OCI-LY7 (cell line): ENCODE measurements around the gene MATR3. TPM values are rescaled to one million over a fixed set of nuclear protein-coding genes. Genes with fewer than 3 reads are reported as not detected.

ENCODE experiments used
- BruUV-seq: library from RNA; stranded (reverse); fragments of 400-500 nt; replicated peaks from 2 replicates; lab custom pipeline; 2021; lab: Mats Ljungman, UMichigan
- CTCF ChIA-PET: fragments of 300-600 bp; sonication (Branson Sonifier 250); formaldehyde crosslinking; loops from one replicate; lab custom pipeline; 2022; ENCODE audit warnings: antibody characterized with exemption; ENCODE audit not compliant: unreplicated experiment; lab: Charles Lee
- POLR2A ChIA-PET: fragments of 300-600 bp; sonication (Branson Sonifier 250); formaldehyde crosslinking; loops from one replicate; lab custom pipeline; 2022; ENCODE audit warnings: antibody characterized with exemption; lab: Charles Lee
- DNase-seq: peaks from one replicate; pipeline ENCODE4 v3.0.0-alpha.2; 2015; ENCODE audit warnings: low spot score
- H2AFZ ChIP-seq: fragments of 200-600 bp; sonication (generic), shearing (Covaris generic); 2 replicates; pipeline ENCODE4 v1.6.1; 2014; ENCODE audit warnings: mild to moderate bottlenecking, antibody characterized with exemption, low read length, moderate library complexity
- H3K27ac ChIP-seq: fragments of 200-600 bp; sonication (generic); 2 replicates; pipeline ENCODE4 v1.5.1; 2014; ENCODE audit warnings: mixed run types, low read depth, mild to moderate bottlenecking, moderate library complexity, low read length, inconsistent platforms; ENCODE audit not compliant: poor library complexity, severe bottlenecking
- H3K36me3 ChIP-seq: fragments of 200-600 bp; sonication (generic); 2 replicates; pipeline ENCODE4 v1.6.1; 2014; ENCODE audit warnings: mild to moderate bottlenecking, antibody characterized with exemption, low read length, moderate library complexity, mixed read lengths; ENCODE audit not compliant: insufficient read depth
- H3K4me1 ChIP-seq: fragments of 200-600 bp; sonication (generic); 2 replicates; pipeline ENCODE4 v1.5.1; 2014; ENCODE audit warnings: mild to moderate bottlenecking, low read length; ENCODE audit not compliant: insufficient read depth, poor library complexity, severe bottlenecking
- H3K4me2 ChIP-seq: fragments of 200-600 bp; sonication (generic); 2 replicates; pipeline ENCODE4 v1.6.1; 2014; ENCODE audit warnings: mild to moderate bottlenecking, low read length
- H3K4me3 ChIP-seq: fragments of 200-600 bp; sonication (generic); 2 replicates; pipeline ENCODE4 v1.5.1; 2014; ENCODE audit warnings: mild to moderate bottlenecking, low read depth, low read length; ENCODE audit not compliant: poor library complexity, severe bottlenecking
- H3K79me2 ChIP-seq: fragments of 200-600 bp; sonication (generic); 2 replicates; pipeline ENCODE4 v1.6.1; 2016; ENCODE audit warnings: low read depth, mild to moderate bottlenecking, low read length, moderate library complexity, mixed read lengths; ENCODE audit not compliant: insufficient read depth
- H3K9me2 ChIP-seq: fragments of 200-600 bp; sonication (generic); 2 replicates; pipeline ENCODE4 v1.6.1; 2016; ENCODE audit warnings: mild to moderate bottlenecking, low read length, mixed read lengths; ENCODE audit not compliant: insufficient read depth
- H3K9me3 ChIP-seq: fragments of 200-600 bp; sonication (generic); 2 replicates; pipeline ENCODE4 v1.6.1; 2014; ENCODE audit warnings: mild to moderate bottlenecking, mixed run types, low read length, mixed read lengths
- H4K20me1 ChIP-seq: fragments of 200-600 bp; sonication (generic); 2 replicates; pipeline ENCODE4 v1.6.1; 2014; ENCODE audit warnings: mild to moderate bottlenecking, antibody characterized with exemption, low read length, moderate library complexity, mixed read lengths; ENCODE audit not compliant: insufficient read depth
- EZH2phosphoT487 ChIP-seq: fragments of 200-600 bp; sonication (generic); IDR thresholded peaks from 2 replicates; pipeline ENCODE4 v1.6.1; 2018; ENCODE audit warnings: low read depth, borderline replicate concordance, mild to moderate bottlenecking, mixed run types, antibody characterized with exemption, low read length, moderate library complexity, mixed read lengths
- intact Hi-C: fragments of 100-400 bp; cut with micrococcal nuclease; formaldehyde crosslinking; loops from one replicate; pipeline ENCODE4 v1.10.0; 2022; ENCODE audit not compliant: unreplicated experiment
- total RNA-seq, 2 experiments: library from RNA; depleted of rRNA in 1 of 2; stranded (reverse); fragments of >200 nt in 1 of 2; shearing (Covaris generic) in 1 of 2; gene quantifications; 2 replicates each; pipeline ENCODE4 v1.2.3, GENCODE V29; 2014 to 2022
- TF ChIP-seq, protein P1 (sequence below): fragments of 200-600 bp; sonication (generic); conservative IDR thresholded peaks from 2 replicates; pipeline ENCODE4 v1.5.1; 2014; ENCODE audit warnings: mild to moderate bottlenecking, antibody characterized with exemption, low read length, moderate library complexity, mixed read lengths

MATR3 gene
- total RNA-seq, 2 experiments from 2014 or later: 205 to 270 TPM

DNA sequence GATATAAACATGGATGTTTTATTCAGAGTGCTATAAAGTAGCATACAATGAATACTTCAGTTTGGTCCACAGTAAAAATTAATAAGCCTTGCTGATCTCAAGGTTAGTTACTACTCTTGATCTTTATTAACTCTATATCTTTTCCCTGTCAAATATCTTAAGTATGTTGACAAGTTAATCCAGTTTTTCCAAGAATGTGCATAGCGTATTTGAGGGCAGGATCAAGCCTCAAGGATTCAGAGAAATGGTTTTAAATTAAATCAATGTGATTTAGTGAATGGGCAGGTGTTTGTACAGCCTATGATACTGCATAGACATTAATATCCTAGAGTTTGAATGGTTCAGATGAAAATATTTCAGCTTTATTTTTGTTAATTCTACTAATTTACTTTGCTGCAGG is 20.7 kb downstream of the MATR3 start:
- no peak for DNase-seq
- Histone ChIP-seq H3K79me2 (peaks cover 98% of the 10 kb centered on the region), H3K4me3 (no peak overlapping the region), H3K9me2 (no peaks in the 10 kb centered on the region), H3K36me3 (peaks cover 97% of the 10 kb centered on the region), H3K4me1 (peaks cover 6% of the 10 kb centered on the region), H4K20me1 (peaks cover 60% of the 10 kb centered on the region), H2AFZ (no peak overlapping the region), H3K27ac (no peak overlapping the region), H3K9me3 (no peaks in the 10 kb centered on the region), H3K4me2 (no peak overlapping the region)
- no TSS peak for BruUV-seq
- ChIA-PET CTCF (no interaction called here), POLR2A (interaction anchor here (0.6 kb wide), 1 partner anchor 9 kb away, joined by 6 read pairs; no protein-coding TSS in a partner anchor)
- no peak for TF ChIP-seq EZH2phosphoT487
- TF ChIP-seq, protein P1, sequence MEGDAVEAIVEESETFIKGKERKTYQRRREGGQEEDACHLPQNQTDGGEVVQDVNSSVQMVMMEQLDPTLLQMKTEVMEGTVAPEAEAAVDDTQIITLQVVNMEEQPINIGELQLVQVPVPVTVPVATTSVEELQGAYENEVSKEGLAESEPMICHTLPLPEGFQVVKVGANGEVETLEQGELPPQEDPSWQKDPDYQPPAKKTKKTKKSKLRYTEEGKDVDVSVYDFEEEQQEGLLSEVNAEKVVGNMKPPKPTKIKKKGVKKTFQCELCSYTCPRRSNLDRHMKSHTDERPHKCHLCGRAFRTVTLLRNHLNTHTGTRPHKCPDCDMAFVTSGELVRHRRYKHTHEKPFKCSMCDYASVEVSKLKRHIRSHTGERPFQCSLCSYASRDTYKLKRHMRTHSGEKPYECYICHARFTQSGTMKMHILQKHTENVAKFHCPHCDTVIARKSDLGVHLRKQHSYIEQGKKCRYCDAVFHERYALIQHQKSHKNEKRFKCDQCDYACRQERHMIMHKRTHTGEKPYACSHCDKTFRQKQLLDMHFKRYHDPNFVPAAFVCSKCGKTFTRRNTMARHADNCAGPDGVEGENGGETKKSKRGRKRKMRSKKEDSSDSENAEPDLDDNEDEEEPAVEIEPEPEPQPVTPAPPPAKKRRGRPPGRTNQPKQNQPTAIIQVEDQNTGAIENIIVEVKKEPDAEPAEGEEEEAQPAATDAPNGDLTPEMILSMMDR: no peak
- intact Hi-C loops: no loop called here

DNA sequence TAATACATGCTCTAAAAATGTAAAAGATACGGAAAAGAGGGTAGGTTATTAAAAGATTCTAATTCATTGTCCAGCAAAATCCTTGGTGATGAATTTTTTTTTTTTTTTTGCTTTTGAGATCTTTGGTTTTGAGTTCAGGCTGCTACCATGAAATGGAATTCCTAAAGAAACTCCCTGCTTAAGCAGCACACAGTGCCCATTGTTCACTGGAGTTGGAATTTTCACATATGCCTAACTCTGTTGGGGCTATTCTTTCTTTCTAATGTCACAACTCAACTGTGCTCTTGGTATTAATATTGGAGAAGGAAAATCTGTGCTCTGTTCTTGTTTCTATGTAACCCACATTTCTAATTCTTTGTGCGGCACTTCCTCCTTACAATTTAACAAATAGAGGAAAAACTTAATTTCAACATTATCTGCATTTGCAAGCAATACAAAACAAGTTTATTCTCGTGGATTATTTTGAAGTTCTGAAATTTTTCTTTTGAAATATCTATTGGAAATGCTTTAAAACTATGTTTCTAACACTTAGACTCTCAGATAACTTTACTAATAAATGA is 21.6 kb downstream of the MATR3 start:
- H3K4me3 ChIP-seq: no peak overlapping the region
- peaks cover 96% of the 10 kb centered on the region for H3K36me3 ChIP-seq
- ChIA-PET CTCF (no interaction called here), POLR2A (interaction anchor here (0.9 kb wide), 1 partner anchor 27 kb away, joined by 5 read pairs; no protein-coding TSS in a partner anchor)
- H4K20me1 ChIP-seq: peaks cover 51% of the 10 kb centered on the region
- H3K4me1 ChIP-seq: no peaks in the 10 kb centered on the region
- no peak overlapping the region for H3K27ac ChIP-seq
- intact Hi-C loops: no loop called here
- H2AFZ ChIP-seq: no peak overlapping the region
- no peak for DNase-seq
- H3K79me2 ChIP-seq: peaks cover 97% of the 10 kb centered on the region
- no peak overlapping the region for H3K4me2 ChIP-seq
- TF ChIP-seq, protein P1: no peak
- no peak for TF ChIP-seq EZH2phosphoT487
- no peaks in the 10 kb centered on the region for H3K9me3 ChIP-seq
- TSS peak; percentile 1 for BruUV-seq
- H3K9me2 ChIP-seq: no peaks in the 10 kb centered on the region

DNA sequence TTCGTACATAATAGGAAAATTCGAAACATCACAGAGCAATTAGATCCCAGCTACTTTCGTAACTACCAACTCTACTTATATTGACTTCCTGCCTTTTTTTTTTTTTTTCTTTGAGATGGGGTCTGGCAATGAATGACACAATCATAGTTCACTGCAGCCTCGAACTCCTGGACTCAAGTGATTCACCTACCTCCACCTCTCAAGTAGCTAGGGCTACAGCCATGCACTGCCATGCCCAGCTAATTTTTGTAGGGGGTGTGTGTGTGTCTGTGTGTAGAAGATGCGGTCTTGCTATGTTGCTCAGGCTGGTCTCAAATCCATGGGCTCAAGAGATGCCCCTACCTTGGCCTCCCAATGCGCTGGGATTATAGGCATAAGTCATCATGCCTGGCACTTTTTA is 42.3 kb downstream of the MATR3 start:
- no peak for DNase-seq
- H3K4me1 ChIP-seq: peaks cover 7% of the 10 kb centered on the region
- no peak for TF ChIP-seq EZH2phosphoT487
- TF ChIP-seq, protein P1: no peak
- no peaks in the 10 kb centered on the region for H3K79me2 ChIP-seq
- H2AFZ ChIP-seq: no peak overlapping the region
- POLR2A ChIA-PET: interaction anchor here (0.5 kb wide), 1 partner anchor 89 kb away, joined by 3 read pairs; no protein-coding TSS in a partner anchor
- BruUV-seq: no TSS peak
- no peak overlapping the region for H3K27ac ChIP-seq
- intact Hi-C loops: no loop called here
- no peaks in the 10 kb centered on the region for H3K9me2 ChIP-seq
- no peak overlapping the region for H3K4me3 ChIP-seq
- H3K36me3 ChIP-seq: peaks cover 34% of the 10 kb centered on the region
- H3K9me3 ChIP-seq: no peaks in the 10 kb centered on the region
- H3K4me2 ChIP-seq: no peak overlapping the region
- H4K20me1 ChIP-seq: 0 out of 2 replicates have a peak, but pooled peaks cover 3% of the 10 kb centered on the region
- CTCF ChIA-PET: no interaction called here
